Measurements from ENCODE around the gene SELENOF. TPM values are rescaled to one million over a fixed set of nuclear protein-coding genes. Genes with fewer than 3 reads are reported as not detected.

SELENOF gene
- total and polyA plus RNA-seq, 2 donors from 2014 or later, result 207 to 239 TPM

DNA sequence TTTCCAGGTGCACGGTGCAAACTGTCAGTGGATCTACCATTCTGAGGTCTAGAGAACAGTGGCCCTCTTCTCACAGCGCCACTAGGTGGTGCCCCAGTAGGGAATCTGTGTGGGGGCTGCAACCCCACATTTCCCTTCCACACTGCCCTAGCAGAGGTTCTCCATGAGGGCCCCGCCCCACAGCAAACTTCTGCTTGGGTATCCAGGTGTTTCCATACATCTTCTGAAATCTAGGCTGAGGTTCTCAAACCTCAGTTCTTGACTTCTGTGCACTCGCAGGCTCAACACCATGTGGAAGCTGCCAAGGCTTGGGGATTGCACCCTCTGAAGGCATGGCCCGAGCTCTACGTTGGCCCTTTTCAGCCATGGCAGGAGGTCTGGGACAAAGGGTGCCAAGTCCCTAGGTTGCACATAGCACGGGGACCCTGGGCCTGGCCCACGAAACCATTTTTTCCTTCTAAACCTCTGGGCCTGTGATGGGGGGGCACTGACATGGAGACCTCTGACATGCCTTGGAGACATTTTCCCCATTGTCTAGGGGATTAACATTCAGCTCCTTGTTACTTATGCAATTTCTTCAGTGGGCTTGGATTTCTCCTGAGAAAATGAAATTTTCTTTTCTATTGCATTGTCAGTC is 10.5 kb upstream of the SELENOF start:
- no peaks in the 10 kb centered on the region for H3K36me3 ChIP-seq (ENCODE audit: control insufficient read depth in 2 of 3, insufficient read depth in 3 of 3, low read length in 3 of 3)
- no peak overlapping the region for H3K4me3 ChIP-seq (ENCODE audit: low read length in 3 of 3)
- peaks cover 0 to 17% (median 0%) of the 10 kb centered on the region in 3 donors for H3K4me1 ChIP-seq (ENCODE audit: control insufficient read depth in 2 of 3, insufficient read depth in 2 of 3, low read depth in 1 of 3, low read length in 3 of 3)
- H3K9ac ChIP-seq (ENCODE audit: low read length in 3 of 3), result no peak overlapping the region
- intact Hi-C loops (cut with DNase I), result no loop called here
- FAIRE-seq (no peak), DNase-seq (no peak)
- TF ChIP-seq, protein P1, sequence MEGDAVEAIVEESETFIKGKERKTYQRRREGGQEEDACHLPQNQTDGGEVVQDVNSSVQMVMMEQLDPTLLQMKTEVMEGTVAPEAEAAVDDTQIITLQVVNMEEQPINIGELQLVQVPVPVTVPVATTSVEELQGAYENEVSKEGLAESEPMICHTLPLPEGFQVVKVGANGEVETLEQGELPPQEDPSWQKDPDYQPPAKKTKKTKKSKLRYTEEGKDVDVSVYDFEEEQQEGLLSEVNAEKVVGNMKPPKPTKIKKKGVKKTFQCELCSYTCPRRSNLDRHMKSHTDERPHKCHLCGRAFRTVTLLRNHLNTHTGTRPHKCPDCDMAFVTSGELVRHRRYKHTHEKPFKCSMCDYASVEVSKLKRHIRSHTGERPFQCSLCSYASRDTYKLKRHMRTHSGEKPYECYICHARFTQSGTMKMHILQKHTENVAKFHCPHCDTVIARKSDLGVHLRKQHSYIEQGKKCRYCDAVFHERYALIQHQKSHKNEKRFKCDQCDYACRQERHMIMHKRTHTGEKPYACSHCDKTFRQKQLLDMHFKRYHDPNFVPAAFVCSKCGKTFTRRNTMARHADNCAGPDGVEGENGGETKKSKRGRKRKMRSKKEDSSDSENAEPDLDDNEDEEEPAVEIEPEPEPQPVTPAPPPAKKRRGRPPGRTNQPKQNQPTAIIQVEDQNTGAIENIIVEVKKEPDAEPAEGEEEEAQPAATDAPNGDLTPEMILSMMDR (IDR thresholded peaks at IDR 0.05; ENCODE audit: borderline replicate concordance, extremely low read depth, insufficient read depth), result no peak
- H3K27ac ChIP-seq (ENCODE audit: low read depth in 2 of 2, low read length in 2 of 2), result no peak overlapping the region
- peaks cover 0 to 5% (median 0%) of the 10 kb centered on the region in 3 donors for H3K9me3 ChIP-seq (ENCODE audit: control insufficient read depth in 2 of 3, insufficient read depth in 1 of 3, low read length in 3 of 3)
- H3K27me3 ChIP-seq (ENCODE audit: control insufficient read depth, insufficient read depth, low read length), result no peaks in the 10 kb centered on the region

DNA sequence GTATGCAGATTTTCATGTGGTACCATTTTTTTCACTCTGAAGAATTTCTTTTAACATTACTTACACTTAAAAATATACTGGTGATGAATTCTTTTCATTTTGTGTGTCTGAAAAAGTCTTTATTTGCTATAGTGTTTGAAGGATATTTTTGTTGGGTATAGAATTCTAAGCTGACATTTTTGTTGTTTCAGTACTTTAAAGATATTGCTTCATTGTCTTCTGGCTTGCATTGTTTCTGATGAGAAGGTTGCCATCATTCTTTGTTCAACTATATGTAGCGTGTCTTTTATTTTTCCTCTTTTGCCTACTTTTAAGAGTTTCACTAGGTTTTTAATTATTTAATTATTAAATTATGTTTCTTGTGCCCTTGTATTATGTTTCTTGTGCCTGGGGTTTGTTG is 8.5 kb upstream of the SELENOF start:
- intact Hi-C loops (cut with DNase I), result no loop called here
- peaks cover 0 to 7% (median 0%) of the 10 kb centered on the region in 3 donors for H3K4me1 ChIP-seq (ENCODE audit: control insufficient read depth in 2 of 3, insufficient read depth in 2 of 3, low read depth in 1 of 3, low read length in 3 of 3)
- FAIRE-seq, result no peak

DNA sequence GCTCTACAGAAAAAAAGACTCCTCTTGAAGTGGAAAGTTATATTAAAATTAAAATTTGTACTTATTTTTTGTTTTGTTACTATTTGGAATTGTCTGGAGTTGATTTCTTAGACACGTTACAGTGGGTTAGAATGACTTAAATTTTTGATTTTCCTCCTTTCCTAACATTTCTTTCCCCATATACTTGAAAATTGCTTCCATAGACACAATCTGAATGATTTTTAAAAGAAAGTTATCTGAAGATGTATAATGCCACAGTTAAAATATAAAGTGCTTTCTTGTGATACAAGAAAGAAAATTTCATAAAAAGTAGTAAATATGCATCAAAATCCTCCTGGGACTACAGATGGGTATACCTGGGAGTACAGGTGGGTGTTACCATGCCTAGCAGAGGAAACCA is 2.8 kb upstream of the SELENOF start:
- no peak for FAIRE-seq
- intact Hi-C loops (cut with DNase I), result no loop called here

More for the DNA sequence above, 8.5 kb upstream of the SELENOF start:
- no peak for DNase-seq
- Histone ChIP-seq H3K27me3 (ENCODE audit: control insufficient read depth, insufficient read depth, low read length) (no peaks in the 10 kb centered on the region), H3K9ac (ENCODE audit: low read length in 3 of 3) (no peak overlapping the region), H3K36me3 (ENCODE audit: control insufficient read depth in 2 of 3, insufficient read depth in 3 of 3, low read length in 3 of 3) (no peaks in the 10 kb centered on the region), H3K27ac (ENCODE audit: low read depth in 2 of 2, low read length in 2 of 2) (no peak overlapping the region), H3K4me3 (ENCODE audit: low read length in 3 of 3) (no peak overlapping the region), H3K9me3 (ENCODE audit: control insufficient read depth in 2 of 3, insufficient read depth in 1 of 3, low read length in 3 of 3) (peaks cover 0 to 5% (median 0%) of the 10 kb centered on the region in 3 donors)
- TF ChIP-seq, protein P1 (IDR thresholded peaks at IDR 0.05; ENCODE audit: borderline replicate concordance, extremely low read depth, insufficient read depth), result no peak

More for the DNA sequence above, 2.8 kb upstream of the SELENOF start:
- Histone ChIP-seq H3K9me3 (ENCODE audit: control insufficient read depth in 2 of 3, insufficient read depth in 1 of 3, low read length in 3 of 3) (no peaks in the 10 kb centered on the region), H3K9ac (ENCODE audit: low read length in 3 of 3) (no peak overlapping the region), H3K27me3 (ENCODE audit: control insufficient read depth, insufficient read depth, low read length) (no peaks in the 10 kb centered on the region), H3K4me3 (ENCODE audit: low read length in 3 of 3) (no peak overlapping the region), H3K4me1 (ENCODE audit: control insufficient read depth in 2 of 3, insufficient read depth in 2 of 3, low read depth in 1 of 3, low read length in 3 of 3) (peaks cover 0 to 23% (median 11%) of the 10 kb centered on the region in 3 donors), H3K27ac (ENCODE audit: low read depth in 2 of 2, low read length in 2 of 2) (no peak overlapping the region), H3K36me3 (ENCODE audit: control insufficient read depth in 2 of 3, insufficient read depth in 3 of 3, low read length in 3 of 3) (peaks cover 0 to 4% (median 0%) of the 10 kb centered on the region in 3 donors)
- no peak for DNase-seq
- TF ChIP-seq, protein P1 (IDR thresholded peaks at IDR 0.05; ENCODE audit: borderline replicate concordance, extremely low read depth, insufficient read depth), result no peak

Measured in kidney (tissue), 14 donors.